ENCODE measurements around the gene FAM161B. TPM values are rescaled to one million over a fixed set of nuclear protein-coding genes. Genes with fewer than 3 reads are reported as not detected.

FAM161B gene
- total and polyA plus RNA-seq, 2 of the 4 experiments (the other 2 are of a cell fraction): 1.9 to 2.5 TPM

GRCh38 chr14:73958591-73958990 lies 8.7 kb upstream of the FAM161B start:
- POLR2A ChIA-PET (ENCODE audit: unreplicated experiment): no interaction called here
- no peaks in the 10 kb centered on the region for H3K27me3 ChIP-seq (ENCODE audit: control insufficient read depth, insufficient read depth, low read length)
- no peak overlapping the region for H2AK5ac ChIP-seq (ENCODE audit: low read depth, low read length)
- H2BK120ac ChIP-seq (ENCODE audit: low read depth, low read length): no peak overlapping the region
- H2BK5ac ChIP-seq (ENCODE audit: low read depth, low read length, poor library complexity, severe bottlenecking): no peak overlapping the region
- dilution Hi-C loops (cut with HindIII; ENCODE audit: low sequenced_read_pairs, unreplicated experiment) (no loop called here), in situ Hi-C loops (cut with MboI; ENCODE audit: low sequenced_read_pairs) (no loop called here), intact Hi-C loops (cut with micrococcal nuclease) (no loop called here)
- H2AK9ac ChIP-seq (replicated peaks; ENCODE audit: low read depth, low read length, poor library complexity): no peak overlapping the region
- H3K56ac ChIP-seq (ENCODE audit: extremely low read depth, insufficient read depth, low read length): no peak overlapping the region
- no peak overlapping the region for H2BK20ac ChIP-seq (ENCODE audit: low read depth, low read length)
- no peak for DNase-seq
- no peak overlapping the region for H3K4me3 ChIP-seq (ENCODE audit: insufficient read depth, low read depth, low read length)
- TF ChIP-seq MAFK (IDR thresholded peaks at IDR 0.05; ENCODE audit: low read depth, low read length): no peak
- no peak for TF ChIP-seq BHLHE40 (IDR thresholded peaks at IDR 0.05; ENCODE audit: low read depth, low read length)
- no peak for TF ChIP-seq MXI1 (IDR thresholded peaks at IDR 0.05; ENCODE audit: borderline replicate concordance, low read depth, low read length)
- no peak for TF ChIP-seq FOS (IDR thresholded peaks at IDR 0.05; ENCODE audit: low read depth, low read length)
- TF ChIP-seq, protein P1, sequence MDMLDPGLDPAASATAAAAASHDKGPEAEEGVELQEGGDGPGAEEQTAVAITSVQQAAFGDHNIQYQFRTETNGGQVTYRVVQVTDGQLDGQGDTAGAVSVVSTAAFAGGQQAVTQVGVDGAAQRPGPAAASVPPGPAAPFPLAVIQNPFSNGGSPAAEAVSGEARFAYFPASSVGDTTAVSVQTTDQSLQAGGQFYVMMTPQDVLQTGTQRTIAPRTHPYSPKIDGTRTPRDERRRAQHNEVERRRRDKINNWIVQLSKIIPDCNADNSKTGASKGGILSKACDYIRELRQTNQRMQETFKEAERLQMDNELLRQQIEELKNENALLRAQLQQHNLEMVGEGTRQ (IDR thresholded peaks at IDR 0.05; ENCODE audit: low read depth, low read length): no peak
- TF ChIP-seq SMC3 (IDR thresholded peaks at IDR 0.05; ENCODE audit: low read depth, low read length): no peak
- TF ChIP-seq CEBPB (IDR thresholded peaks at IDR 0.05; ENCODE audit: low read depth, low read length): no peak
- TF ChIP-seq, protein P2, sequence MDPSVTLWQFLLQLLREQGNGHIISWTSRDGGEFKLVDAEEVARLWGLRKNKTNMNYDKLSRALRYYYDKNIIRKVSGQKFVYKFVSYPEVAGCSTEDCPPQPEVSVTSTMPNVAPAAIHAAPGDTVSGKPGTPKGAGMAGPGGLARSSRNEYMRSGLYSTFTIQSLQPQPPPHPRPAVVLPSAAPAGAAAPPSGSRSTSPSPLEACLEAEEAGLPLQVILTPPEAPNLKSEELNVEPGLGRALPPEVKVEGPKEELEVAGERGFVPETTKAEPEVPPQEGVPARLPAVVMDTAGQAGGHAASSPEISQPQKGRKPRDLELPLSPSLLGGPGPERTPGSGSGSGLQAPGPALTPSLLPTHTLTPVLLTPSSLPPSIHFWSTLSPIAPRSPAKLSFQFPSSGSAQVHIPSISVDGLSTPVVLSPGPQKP (IDR thresholded peaks at IDR 0.05; ENCODE audit: borderline replicate concordance, low read depth, low read length): no peak
- no peak for TF ChIP-seq NFE2L2 (IDR thresholded peaks at IDR 0.05; ENCODE audit: low read depth, low read length)
- TF ChIP-seq POLR2A (IDR thresholded peaks at IDR 0.05; ENCODE audit: low read depth, low read length): no peak
- TF ChIP-seq, protein P3, sequence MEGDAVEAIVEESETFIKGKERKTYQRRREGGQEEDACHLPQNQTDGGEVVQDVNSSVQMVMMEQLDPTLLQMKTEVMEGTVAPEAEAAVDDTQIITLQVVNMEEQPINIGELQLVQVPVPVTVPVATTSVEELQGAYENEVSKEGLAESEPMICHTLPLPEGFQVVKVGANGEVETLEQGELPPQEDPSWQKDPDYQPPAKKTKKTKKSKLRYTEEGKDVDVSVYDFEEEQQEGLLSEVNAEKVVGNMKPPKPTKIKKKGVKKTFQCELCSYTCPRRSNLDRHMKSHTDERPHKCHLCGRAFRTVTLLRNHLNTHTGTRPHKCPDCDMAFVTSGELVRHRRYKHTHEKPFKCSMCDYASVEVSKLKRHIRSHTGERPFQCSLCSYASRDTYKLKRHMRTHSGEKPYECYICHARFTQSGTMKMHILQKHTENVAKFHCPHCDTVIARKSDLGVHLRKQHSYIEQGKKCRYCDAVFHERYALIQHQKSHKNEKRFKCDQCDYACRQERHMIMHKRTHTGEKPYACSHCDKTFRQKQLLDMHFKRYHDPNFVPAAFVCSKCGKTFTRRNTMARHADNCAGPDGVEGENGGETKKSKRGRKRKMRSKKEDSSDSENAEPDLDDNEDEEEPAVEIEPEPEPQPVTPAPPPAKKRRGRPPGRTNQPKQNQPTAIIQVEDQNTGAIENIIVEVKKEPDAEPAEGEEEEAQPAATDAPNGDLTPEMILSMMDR (conservative IDR thresholded peaks at IDR 0.05; ENCODE audit: low read depth, low read length): no peak
- no peak for TF ChIP-seq RFX5 (IDR thresholded peaks at IDR 0.05; ENCODE audit: low read depth, low read length)
- H2BK15ac ChIP-seq (ENCODE audit: low read depth, low read length): no peak overlapping the region
- no peak overlapping the region for H3K23ac ChIP-seq (ENCODE audit: low read depth, low read length)
- H2AFZ ChIP-seq (replicated peaks; ENCODE audit: low read length, poor library complexity): no peak overlapping the region
- peaks cover 5 to 6% of the 10 kb centered on the region in 2 experiments; a peak in 3 of 4 replicates for H3K79me1 ChIP-seq (ENCODE audit: low read depth in 1 of 2, low read length in 2 of 2)
- no peak overlapping the region for H4K5ac ChIP-seq (ENCODE audit: low read depth, low read length)
- H3K4me1 ChIP-seq (ENCODE audit: control insufficient read depth, insufficient read depth, low read length): no peaks in the 10 kb centered on the region
- H3K27ac ChIP-seq (ENCODE audit: insufficient read depth, low read length): no peak overlapping the region
- H3K18ac ChIP-seq (ENCODE audit: low read depth, low read length): no peak overlapping the region
- no peak overlapping the region for H4K8ac ChIP-seq (ENCODE audit: low read depth in 2 of 2, low read length in 2 of 2)
- no peak overlapping the region for H3K9ac ChIP-seq (ENCODE audit: low read depth, low read length)
- no peak overlapping the region for H4K91ac ChIP-seq (ENCODE audit: insufficient read depth, low read depth, low read length)
- no peak overlapping the region for H3K4ac ChIP-seq (ENCODE audit: low read depth, low read length)
- no peak for ATAC-seq (ENCODE audit: low read depth)
- CTCF ChIA-PET: no interaction called here
- H3K9me3 ChIP-seq (ENCODE audit: control insufficient read depth, insufficient read depth, low read length): no peaks in the 10 kb centered on the region
- H3K4me2 ChIP-seq (ENCODE audit: low read depth, low read length): no peak overlapping the region
- BruUV-seq (replicated peaks): no TSS peak
- H3K14ac ChIP-seq (replicated peaks; ENCODE audit: low read depth, low read length): no peak overlapping the region
- peaks cover 4% of the 10 kb centered on the region; the same call in 1 of the 2 replicates for H3K9me1 ChIP-seq (ENCODE audit: insufficient read depth, low read length)
- H3K36me3 ChIP-seq (ENCODE audit: control insufficient read depth, insufficient read depth, low read length): peaks cover 53% of the 10 kb centered on the region
- H4K20me1 ChIP-seq (ENCODE audit: insufficient read depth, low read length): no peaks in the 10 kb centered on the region

All from IMR-90 (cell line).